GM19395 (cell line): ENCODE data around the gene ETFA.

Source experiments
- ATAC-seq: cut with Tn5 transposase; IDR thresholded peaks from one replicate; pipeline ENCODE4 v1.9.1; 2021; ENCODE audit warnings: mild to moderate bottlenecking, moderate library complexity; ENCODE audit not compliant: unreplicated experiment

Gene ETFA

DNA sequence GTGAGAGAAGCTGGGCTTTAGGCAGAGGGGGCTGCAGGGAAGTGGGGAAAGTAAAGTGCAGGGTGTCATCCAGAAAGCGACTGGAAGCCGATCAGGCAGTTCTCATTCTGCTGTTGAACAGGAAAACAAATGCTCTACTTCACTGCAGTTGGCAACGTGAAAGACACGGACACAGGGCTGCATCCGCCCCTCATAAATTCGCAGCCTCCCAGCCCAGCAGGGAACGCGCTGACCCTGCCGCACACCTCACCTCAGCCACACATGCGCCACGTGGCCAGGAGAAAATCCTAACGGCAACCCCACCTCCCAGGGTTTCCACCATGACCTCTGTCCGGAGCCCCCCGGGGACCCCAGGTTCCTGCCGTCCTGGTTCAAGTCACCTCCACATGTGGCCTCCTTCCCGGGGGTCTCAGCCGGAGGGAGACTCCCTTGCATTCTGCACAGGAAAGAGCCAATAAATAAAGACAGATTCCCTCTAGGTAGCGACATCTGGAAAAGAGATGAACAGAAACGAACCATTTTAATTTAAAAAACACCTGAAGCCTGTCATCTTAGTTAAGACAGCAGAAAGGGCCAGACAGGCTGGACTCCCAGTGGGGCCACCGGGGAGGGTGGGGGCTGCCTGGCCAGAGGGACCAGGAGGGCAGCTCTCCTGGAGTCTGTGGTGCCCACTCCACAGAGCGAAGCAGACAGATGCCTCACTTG, 132.8 kb downstream of the ETFA start:
- ATAC-seq, result no peak

DNA sequence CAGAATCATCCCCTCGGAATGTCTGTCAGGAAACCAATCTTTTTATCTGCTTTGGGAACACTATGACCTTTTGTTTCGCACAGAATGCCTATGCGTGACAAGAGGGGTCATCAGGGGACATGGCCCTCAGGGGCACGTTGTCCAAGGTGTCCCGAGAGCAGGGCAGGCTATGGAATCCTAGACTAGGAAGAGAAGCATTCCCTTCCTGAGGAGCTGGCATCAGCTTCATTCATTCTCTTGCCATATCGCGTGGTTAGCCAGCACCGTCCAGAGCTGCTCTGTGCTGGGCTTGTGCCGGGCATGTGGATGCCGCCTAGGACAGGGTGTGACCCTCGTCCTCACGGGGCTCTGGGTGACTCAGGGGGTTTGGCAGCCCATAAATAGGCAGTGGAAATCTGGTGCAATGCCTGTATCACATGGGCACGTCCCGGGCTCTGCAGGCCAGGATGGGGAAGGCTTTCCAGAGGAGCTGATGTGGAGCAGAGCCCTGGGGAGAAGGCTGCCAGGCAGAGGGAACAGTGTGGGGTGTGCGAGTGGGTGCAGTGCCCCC, 133.7 kb downstream of the ETFA start:
- ATAC-seq, result no peak

DNA sequence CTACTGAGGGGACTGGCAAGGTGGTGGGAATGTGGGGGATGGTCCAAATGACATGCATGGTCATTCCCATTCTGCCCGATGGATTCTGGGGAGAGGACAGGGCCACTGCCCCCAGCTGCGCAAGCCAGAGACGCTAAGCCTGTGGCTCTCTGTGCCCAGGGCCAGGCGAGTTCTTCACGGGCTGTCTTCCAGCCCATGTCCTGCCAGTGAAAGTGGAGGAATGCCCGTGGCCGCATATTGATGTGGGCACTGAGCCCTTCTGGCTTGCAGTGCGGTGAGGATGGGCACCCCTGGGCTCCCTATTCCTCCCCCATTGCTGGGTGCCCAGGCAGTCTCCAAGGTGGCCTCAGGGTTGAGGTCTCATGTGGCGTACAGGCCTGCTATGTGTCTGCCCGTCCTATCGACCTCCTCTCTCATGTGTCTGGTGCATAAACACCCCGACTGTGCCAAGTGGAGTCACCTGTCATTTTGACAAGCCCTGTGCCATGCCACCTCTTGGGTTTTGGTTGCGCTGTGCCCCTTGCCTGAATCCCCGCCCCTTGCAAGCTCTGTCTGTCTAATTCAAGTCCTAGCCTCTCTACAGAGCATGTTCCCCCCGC, 134.7 kb downstream of the ETFA start:
- ATAC-seq, result no peak

DNA sequence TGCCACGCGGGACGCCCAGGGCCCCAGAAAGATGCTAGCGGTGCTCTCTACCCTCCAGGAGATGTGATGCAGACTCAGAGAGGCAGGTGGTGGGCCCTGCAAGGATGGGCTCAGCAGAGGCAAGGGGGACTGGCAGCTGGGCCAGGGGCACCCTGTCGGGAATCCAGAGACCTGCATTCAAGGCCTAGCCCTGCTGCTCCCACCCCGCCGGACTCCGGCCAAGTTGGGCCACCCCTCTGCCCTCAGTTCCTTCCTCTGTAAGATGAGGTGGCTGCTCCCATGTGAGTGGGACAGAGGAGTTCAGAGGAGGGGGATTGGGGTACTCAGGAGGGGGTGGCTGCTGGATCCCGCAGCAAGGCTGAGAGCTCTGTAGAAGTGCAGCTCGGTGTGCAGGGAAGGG, 135.2 kb downstream of the ETFA start:
- ATAC-seq, result no peak

DNA sequence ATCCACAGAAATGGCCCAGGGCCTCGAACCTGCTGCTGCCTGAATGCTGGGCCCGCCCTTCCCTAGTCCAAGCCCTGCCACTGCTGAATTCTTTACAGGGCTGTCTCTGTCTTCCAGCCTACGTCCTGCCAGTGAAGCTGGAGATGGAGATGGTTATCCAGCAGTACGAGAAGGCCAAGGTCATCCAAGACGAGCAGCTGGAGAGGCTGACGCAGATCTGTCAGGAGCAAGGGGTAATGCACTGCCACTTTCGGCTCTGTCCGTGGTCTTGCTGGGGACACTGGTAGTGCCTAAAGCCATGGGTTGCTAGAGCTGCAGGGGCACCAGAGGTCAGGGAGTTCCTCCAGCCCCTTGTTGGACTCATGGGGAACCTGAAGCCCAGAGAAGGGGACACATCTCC, 135.8 kb downstream of the ETFA start:
- ATAC-seq, result no peak

DNA sequence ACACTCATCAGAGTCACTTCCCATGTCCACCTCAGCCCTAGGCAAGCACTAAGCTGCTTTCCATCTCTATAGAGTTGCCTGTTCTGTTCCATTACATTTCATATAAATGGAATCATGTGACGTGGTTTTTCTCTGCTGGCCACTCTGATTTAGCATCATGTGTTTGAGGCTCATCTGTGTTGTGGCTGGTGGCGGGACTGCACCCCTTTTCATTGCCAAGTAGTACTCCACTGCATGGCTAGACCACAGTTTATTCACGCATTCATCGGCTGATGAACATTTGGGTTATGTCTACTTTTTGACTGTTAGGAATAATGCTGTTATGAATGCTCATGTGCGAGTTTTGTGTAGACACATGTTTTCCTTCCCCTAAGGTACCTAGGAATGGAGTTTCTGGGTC, 136.6 kb downstream of the ETFA start:
- no peak for ATAC-seq

DNA sequence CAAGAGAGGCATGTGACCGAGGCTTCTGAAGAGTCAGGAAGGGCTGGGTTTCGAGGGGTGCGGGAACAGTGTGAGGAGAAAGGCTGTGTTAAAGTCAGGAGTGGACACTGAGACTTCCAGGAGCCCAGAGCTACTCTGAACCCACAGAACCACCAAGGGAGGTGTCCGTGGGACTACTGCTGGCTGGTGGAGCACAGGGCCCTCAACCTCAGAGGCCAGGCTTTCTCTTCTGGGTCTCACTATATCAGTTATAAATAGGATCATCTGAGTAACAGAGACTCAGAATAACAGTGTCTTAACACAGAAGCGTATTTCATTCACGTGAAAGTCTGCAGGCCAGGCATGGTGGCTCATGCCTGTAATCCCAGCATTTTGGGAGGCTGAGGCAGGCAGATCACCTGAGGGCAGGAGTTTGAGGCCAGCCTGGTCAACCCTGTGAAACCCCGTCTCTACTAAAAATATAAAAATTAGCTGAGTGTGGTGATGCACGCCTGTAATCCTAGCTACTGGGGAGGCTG, 137.9 kb downstream of the ETFA start:
- no peak for ATAC-seq

DNA sequence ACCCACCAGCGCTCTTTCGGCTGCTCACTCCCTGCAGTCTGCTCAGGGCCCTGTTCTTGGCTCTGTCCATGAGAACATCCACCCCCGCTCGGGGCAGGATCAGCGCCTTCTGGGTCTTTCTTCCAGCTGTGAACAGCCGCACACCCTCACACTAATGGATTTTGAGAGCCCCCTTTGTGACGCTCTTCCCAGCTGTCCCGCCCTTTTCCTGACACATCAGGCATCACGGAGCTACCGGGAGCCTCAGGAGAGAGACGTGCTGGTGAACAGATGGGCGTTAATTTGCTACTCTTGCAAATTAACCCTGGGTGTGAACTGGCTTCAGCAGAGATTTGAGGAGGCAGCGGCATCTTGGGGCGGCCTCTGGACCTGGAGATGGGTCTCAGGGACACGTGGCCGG, 138.5 kb downstream of the ETFA start:
- no peak for ATAC-seq

DNA sequence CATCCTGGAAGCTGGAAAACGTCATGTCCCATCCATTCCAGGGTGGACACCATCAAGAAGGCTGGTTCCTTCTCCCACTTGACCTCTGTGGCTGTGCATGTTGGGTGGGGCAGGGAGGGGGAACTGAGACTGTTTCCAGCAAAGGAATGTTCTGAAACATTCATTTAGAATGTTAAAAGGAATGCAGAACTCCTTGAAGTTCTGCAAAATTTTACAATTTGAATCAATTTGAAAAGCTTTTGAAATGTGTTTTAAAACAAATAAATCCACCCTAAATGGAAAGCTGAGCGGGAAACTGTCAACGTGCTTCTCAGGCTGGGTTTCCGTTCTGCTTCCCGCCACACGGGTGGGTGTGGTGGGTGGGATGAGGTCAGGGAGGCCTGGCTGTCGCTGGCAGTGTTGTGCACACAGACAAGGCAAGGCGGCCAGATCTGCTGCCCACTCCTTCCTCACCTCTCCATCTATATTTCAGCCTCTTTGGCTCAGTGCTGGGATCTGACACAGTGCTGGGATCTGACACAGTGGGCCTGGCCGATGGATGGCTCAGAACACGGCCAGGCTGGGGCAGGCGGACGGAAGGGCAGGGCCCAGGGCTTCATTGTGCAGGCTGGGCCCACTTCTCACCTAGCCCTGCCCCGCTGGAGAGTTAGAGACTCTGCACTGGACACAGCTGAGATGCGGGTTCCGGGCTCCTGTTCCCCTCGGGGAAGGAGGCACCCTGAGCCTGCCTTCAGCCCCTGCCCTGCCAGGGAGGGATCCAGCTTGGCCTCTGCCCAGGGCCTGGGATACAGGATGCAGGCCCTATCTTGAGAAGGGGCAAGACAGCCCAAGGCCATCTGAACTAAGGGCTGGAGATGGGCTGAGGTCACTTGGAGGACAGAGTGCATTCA, 141.1 kb downstream of the ETFA start:
- no peak for ATAC-seq

DNA sequence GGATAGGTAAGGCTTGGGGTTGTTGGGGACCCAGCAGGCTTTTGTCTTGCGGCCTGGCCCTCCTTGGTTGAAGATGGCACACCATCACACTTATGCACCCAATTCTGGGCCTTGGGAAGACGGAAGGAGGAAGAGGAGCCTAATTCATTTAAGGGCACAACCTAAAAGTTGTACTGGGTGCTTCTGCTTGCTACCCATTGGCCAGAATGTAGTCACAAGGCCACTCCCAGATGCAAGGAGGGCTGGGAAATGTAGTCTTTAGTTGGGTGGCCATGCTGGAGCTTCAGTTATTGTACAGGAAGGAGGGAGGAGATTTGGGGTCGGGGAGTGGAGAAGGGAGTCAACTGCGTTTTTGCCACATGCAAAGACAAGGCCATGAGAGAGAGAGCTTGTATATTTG, 142.3 kb downstream of the ETFA start:
- no peak for ATAC-seq

DNA sequence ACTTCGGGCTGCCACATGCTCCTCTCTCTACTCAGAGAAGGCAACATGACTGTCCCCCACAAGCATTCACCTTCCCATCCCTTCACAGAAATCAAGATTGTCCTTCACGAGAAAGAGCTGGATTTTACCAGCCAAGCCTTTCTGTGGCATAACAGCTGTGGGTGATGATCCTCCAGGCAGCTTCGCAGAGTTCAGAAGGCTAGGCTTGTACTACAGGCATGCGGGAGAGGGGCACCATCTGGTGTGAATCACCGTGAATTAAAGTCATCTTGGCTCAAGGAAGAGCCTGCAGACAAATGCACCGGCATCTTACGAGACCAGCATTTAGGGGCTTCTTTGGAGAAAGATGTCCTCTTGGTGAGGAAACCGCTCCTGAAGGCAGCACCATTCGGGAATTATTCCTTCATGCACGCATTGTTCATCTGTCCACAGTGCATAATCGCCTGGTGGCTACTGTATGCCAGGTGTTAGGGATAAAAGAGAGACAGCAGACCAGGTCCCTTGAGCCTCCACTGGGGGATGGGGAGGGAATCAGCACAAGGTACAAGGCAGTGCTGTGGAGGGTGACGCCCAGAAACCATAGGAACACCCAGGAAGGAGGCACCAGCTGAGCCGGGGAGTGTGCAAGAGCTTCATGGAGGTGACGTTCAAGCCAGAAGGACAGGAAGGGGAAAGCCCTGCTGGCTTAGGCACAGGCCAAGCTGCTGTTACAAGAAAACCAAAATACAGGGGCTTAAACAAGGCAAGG, 142.9 kb downstream of the ETFA start:
- no peak for ATAC-seq

DNA sequence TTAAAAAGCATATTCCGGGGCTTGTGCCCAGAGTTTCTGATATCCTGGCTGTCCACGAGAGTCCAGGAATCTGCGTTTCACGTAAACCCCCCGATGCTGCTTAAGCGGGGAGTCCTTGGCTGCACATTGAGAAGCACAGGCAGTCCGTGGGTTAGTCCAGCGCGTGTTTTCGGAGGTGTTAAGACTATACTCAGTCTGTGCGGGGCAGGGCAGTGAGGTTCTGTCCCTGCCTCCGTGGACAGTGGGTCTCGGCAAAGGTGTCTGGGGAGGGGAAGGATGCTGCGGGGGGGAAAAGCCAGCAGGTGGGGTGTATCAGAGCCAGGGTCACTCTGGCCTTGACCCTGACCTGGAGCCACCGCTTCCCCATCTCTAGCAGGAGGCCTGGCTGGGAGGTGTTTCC, 145.3 kb downstream of the ETFA start:
- no peak for ATAC-seq
